A549 (cell line): Measurements from ENCODE around the gene P2RY8. TPM values are rescaled to one million over a fixed set of nuclear protein-coding genes. Genes with fewer than 3 reads are reported as not detected.
A peak's percentile ranks its signal among the peaks of the same experiment; 100 is the strongest.

ENCODE experiments used
- ATAC-seq, 2 experiments: fragments of 200-7000 bp in 1 of 2; fragments of >200 bp in 1 of 2; cut with Nextera tagmentation in 1 of 2; cut with Tn5 transposase in 1 of 2; 3 replicates each; pipeline versions ENCODE4 v1.8.0 to v1.9.1; 2018 to 2020; ENCODE audit warnings: mild to moderate bottlenecking in 1 of 2, moderate library complexity in 1 of 2
- CTCF ChIA-PET: fragments of 300-600 bp; sonication (Branson Sonifier 250); formaldehyde crosslinking; extraction: SDS; loops from one replicate; lab custom pipeline; 2021; ENCODE audit warnings: antibody characterized with exemption, inconsistent platforms; lab: Yijun Ruan, JAX
- POLR2A ChIA-PET: fragments of 350-600 bp; formaldehyde crosslinking; extraction: SDS; loops from one replicate; lab custom pipeline; 2021; ENCODE audit warnings: antibody characterized with exemption, inconsistent platforms; lab: Yijun Ruan, JAX
- DNase-seq, 2 experiments: peaks; one replicate each; pipeline versions ENCODE4 v3.0.0 to v3.0.0-alpha.2; 2011 to 2016; ENCODE audit warnings: low read depth in 1 of 2, low spot score in 1 of 2
- FAIRE-seq: peaks from 2 replicates; lab custom pipeline; 2011; peaks lifted over from hg19 to GRCh38; lab: Jason Lieb, UNC
- H3K27ac ChIP-seq, 2 experiments: fragments of >200 bp; sonication (Bioruptor Twin); formaldehyde crosslinking; 3 replicates each; pipeline ENCODE4 v1.5.1; 2016 to 2017
- H3K4me1 ChIP-seq: fragments of >200 bp; sonication (Bioruptor Twin); formaldehyde crosslinking; 3 replicates; pipeline ENCODE4 v1.6.1; 2016
- H3K4me2 ChIP-seq: fragments of >200 bp; sonication (Bioruptor Twin); formaldehyde crosslinking; 3 replicates; pipeline ENCODE4 v1.6.1; 2016
- H3K4me3 ChIP-seq: fragments of >200 bp; sonication (Bioruptor Twin); formaldehyde crosslinking; 3 replicates; pipeline ENCODE4 v1.5.1; 2016
- H3K9me3 ChIP-seq: fragments of >200 bp; sonication (Bioruptor Twin); formaldehyde crosslinking; 3 replicates; pipeline ENCODE4 v1.6.1; 2016
- CBX2 ChIP-seq: fragments of 200-600 bp; sonication (generic); IDR thresholded peaks from 2 replicates; pipeline ENCODE4 v1.6.1; 2016; ENCODE audit warnings: low read depth, mild to moderate bottlenecking, borderline replicate concordance
- CBX8 ChIP-seq: fragments of 200-600 bp; sonication (generic); IDR thresholded peaks from 2 replicates; pipeline ENCODE4 v1.6.1; 2016
- CHD2 ChIP-seq: fragments of 150-350 bp; IDR thresholded peaks from 2 replicates; pipeline ENCODE4 v1.6.1; 2014; ENCODE audit warnings: low read length; ENCODE audit not compliant: partially characterized antibody
- CHD4 ChIP-seq: fragments of 200-600 bp; sonication (generic); IDR thresholded peaks from 2 replicates; pipeline ENCODE4 v1.6.1; 2016; ENCODE audit warnings: antibody characterized with exemption, mild to moderate bottlenecking, borderline replicate concordance
- FOSL2 ChIP-seq, 2 experiments: fragments of 450-650 bp in 1 of 2; fragments of >200 bp in 1 of 2; sonication (Bioruptor Twin) in 1 of 2; formaldehyde crosslinking; IDR thresholded peaks; 2 replicates each; pipeline versions ENCODE4 v1.5.0 to v1.6.1; 2016 to 2020; ENCODE audit warnings: mild to moderate bottlenecking in 1 of 2, moderate library complexity in 1 of 2
- FOXS1 ChIP-seq: fragments of 250-450 bp; sonication (Bioruptor Pico); IDR thresholded peaks from 2 replicates; pipeline ENCODE4 v1.5.0; 2020; ENCODE audit warnings: mild to moderate bottlenecking, moderate library complexity
- GATA3 ChIP-seq: IDR thresholded peaks from 2 replicates; pipeline ENCODE4 v1.6.1; 2012; ENCODE audit warnings: borderline replicate concordance
- HOXB13 ChIP-seq: fragments of 250-450 bp; sonication (Bioruptor Pico); IDR thresholded peaks from 2 replicates; pipeline ENCODE4 v1.5.0; 2020; ENCODE audit warnings: low read depth, mild to moderate bottlenecking, moderate library complexity
- HOXB5 ChIP-seq: fragments of 250-450 bp; sonication (Bioruptor Pico); IDR thresholded peaks from 2 replicates; pipeline ENCODE4 v1.5.0; 2020; ENCODE audit warnings: mild to moderate bottlenecking, moderate library complexity
- JUN ChIP-seq, 2 experiments: fragments of >200 bp; sonication (Bioruptor Twin); formaldehyde crosslinking; IDR thresholded peaks; 2 replicates in 1 of 2; 3 replicates in 1 of 2; pipeline ENCODE4 v1.6.1; 2016 to 2017
- KDM1A ChIP-seq: fragments of 200-600 bp; sonication (generic); IDR thresholded peaks from 2 replicates; pipeline ENCODE4 v1.6.1; 2016; ENCODE audit warnings: low read depth, mild to moderate bottlenecking
- MAFK ChIP-seq: fragments of 450-650 bp; IDR thresholded peaks from 2 replicates; pipeline ENCODE4 v1.6.1; 2014; ENCODE audit not compliant: partially characterized antibody
- MYC ChIP-seq: IDR thresholded peaks from 2 replicates; pipeline ENCODE4 v1.6.1; 2012; ENCODE audit warnings: mild to moderate bottlenecking, inconsistent platforms, low read length, improper control_type of control experiment, borderline replicate concordance
- NPAS2 ChIP-seq: fragments of 250-450 bp; sonication (Bioruptor Pico); IDR thresholded peaks from 2 replicates; pipeline ENCODE4 v1.8.0; 2022; ENCODE audit warnings: mild to moderate bottlenecking, moderate library complexity, borderline replicate concordance
- PHF8 ChIP-seq: fragments of 200-600 bp; sonication (generic); IDR thresholded peaks from 2 replicates; pipeline ENCODE4 v1.6.1; 2016; ENCODE audit warnings: low read depth, mild to moderate bottlenecking, antibody characterized with exemption, moderate library complexity, borderline replicate concordance
- POLR2A ChIP-seq: IDR thresholded peaks from 2 replicates; pipeline ENCODE4 v1.6.1; 2012; ENCODE audit warnings: mild to moderate bottlenecking, low read length
- POLR2AphosphoS2 ChIP-seq: conservative IDR thresholded peaks from 2 replicates; pipeline ENCODE4 v1.6.1; 2012; ENCODE audit warnings: low read length, improper control_type of control experiment, inconsistent platforms
- RAD21 ChIP-seq, 2 experiments: fragments of >200 bp in 1 of 2; sonication (Bioruptor Twin) in 1 of 2; formaldehyde crosslinking in 1 of 2; IDR thresholded peaks in 1 of 2; conservative IDR thresholded peaks in 1 of 2; 2 replicates in 1 of 2; 3 replicates in 1 of 2; pipeline ENCODE4 v1.6.1; 2012 to 2018; ENCODE audit warnings: inconsistent platforms in 1 of 2
- RNF2 ChIP-seq: fragments of 200-600 bp; sonication (generic); IDR thresholded peaks from 2 replicates; pipeline ENCODE4 v1.6.1; 2016; ENCODE audit warnings: low read depth, mild to moderate bottlenecking, antibody characterized with exemption, moderate library complexity, borderline replicate concordance
- SMC3 ChIP-seq: fragments of >200 bp; sonication (Bioruptor Twin); formaldehyde crosslinking; IDR thresholded peaks from 3 replicates; pipeline ENCODE4 v1.6.1; 2018; ENCODE audit warnings: inconsistent platforms
- TFCP2L1 ChIP-seq: fragments of 250-450 bp; sonication (Bioruptor Pico); IDR thresholded peaks from 2 replicates; pipeline ENCODE4 v1.5.0; 2021; ENCODE audit warnings: mild to moderate bottlenecking
- TP53 ChIP-seq: fragments of 250-450 bp; sonication (Bioruptor Pico); IDR thresholded peaks from 2 replicates; pipeline ENCODE4 v1.5.0; 2021; ENCODE audit warnings: mild to moderate bottlenecking, moderate library complexity
- ZNF302 ChIP-seq: fragments of 250-450 bp; sonication (Bioruptor Pico); IDR thresholded peaks from 2 replicates; pipeline ENCODE4 v1.9.0; 2021; ENCODE audit warnings: inconsistent platforms, mild to moderate bottlenecking, moderate library complexity
- ZSCAN20 ChIP-seq: fragments of 250-450 bp; sonication (Bioruptor Pico); IDR thresholded peaks from 2 replicates; pipeline ENCODE4 v1.8.0; 2022; ENCODE audit warnings: mild to moderate bottlenecking, moderate library complexity
- WGBS: methylation state at CpG from one replicate; pipeline ENCODE4 v1.1.6; 2017; ENCODE audit errors: missing lambda C conversion rate; 5-methylcytosine and 5-hydroxymethylcytosine counted together
- polyA plus RNA-seq, 4 experiments: library from polyadenylated mRNA; depleted of rRNA in 3 of 4; stranded (reverse); fragments of >200 nt; fragmentation: RNase III in 1 of 4; extraction: RNeasy Plus Mini Kit Qiagen cat#74134 plus additional on column Dnase treatment in 1 of 4; gene quantifications; 2 replicates in 3 of 4; 3 replicates in 1 of 4; pipeline ENCODE4 v1.2.3, GENCODE V29; 2011 to 2017
- TF ChIP-seq, protein P1 (sequence below): IDR thresholded peaks from 2 replicates; pipeline ENCODE4 v1.6.1; 2012
- TF ChIP-seq, protein P2 (sequence below): fragments of 250-450 bp; sonication (Bioruptor Pico); IDR thresholded peaks from 2 replicates; pipeline ENCODE4 v1.5.0; 2021; ENCODE audit warnings: mild to moderate bottlenecking, moderate library complexity, borderline replicate concordance
- TF ChIP-seq, protein P3 (sequence below): fragments of 250-450 bp; sonication (Bioruptor Pico); IDR thresholded peaks from 2 replicates; pipeline ENCODE4 v1.5.0; 2020; ENCODE audit warnings: low read depth, mild to moderate bottlenecking, moderate library complexity
- TF ChIP-seq, protein P4 (sequence below): fragments of 150-350 bp; IDR thresholded peaks from 2 replicates; pipeline ENCODE4 v1.6.1; 2014; ENCODE audit warnings: low read depth, mild to moderate bottlenecking, low read length
- TF ChIP-seq, protein P5 (sequence below): IDR thresholded peaks from 2 replicates; pipeline ENCODE4 v1.6.1; 2012
- TF ChIP-seq, protein P6 (sequence below): fragments of >200 bp; sonication (Bioruptor Twin); formaldehyde crosslinking; IDR thresholded peaks from 3 replicates; pipeline ENCODE4 v1.5.1; 2016
- TF ChIP-seq, protein P7 (sequence below): fragments of 450-650 bp; IDR thresholded peaks from 2 replicates; pipeline ENCODE4 v1.6.1; 2014; ENCODE audit warnings: antibody characterized with exemption
- TF ChIP-seq, protein P8 (sequence below): fragments of >200 bp; sonication (Bioruptor Twin); formaldehyde crosslinking; IDR thresholded peaks from 2 replicates; pipeline ENCODE4 v1.6.1; 2016

P2RY8 gene
- polyA plus RNA-seq, 2 of the 4 experiments (the other 2 are of a cell fraction) = not detected

DNA sequence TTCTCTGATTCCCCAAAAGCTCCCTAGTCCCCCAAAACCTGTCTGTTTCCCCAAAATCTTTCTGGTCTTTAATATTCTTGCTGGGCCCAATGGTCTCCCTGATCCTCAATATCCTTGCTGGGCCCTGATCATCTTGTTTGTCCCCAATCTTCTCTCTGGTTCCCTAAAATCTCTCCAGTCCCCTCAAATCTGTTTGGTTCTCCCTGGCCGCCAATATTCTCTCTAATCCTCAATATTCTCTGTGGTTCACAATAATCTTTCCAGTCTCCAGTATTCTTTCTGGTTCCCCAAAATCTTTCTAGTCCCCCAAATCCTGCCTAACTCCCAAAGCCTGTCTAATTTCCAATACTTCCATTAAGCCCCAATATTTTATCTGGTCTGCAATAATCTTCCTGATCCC is 18.5 kb downstream of the P2RY8 start:
- WGBS = 38% methylated on average over 1 of the region's 1 CpG
- no peak for TF ChIP-seq ZSCAN20
- TF ChIP-seq, protein P1, sequence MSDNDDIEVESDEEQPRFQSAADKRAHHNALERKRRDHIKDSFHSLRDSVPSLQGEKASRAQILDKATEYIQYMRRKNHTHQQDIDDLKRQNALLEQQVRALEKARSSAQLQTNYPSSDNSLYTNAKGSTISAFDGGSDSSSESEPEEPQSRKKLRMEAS = no peak
- TF ChIP-seq, protein P2, sequence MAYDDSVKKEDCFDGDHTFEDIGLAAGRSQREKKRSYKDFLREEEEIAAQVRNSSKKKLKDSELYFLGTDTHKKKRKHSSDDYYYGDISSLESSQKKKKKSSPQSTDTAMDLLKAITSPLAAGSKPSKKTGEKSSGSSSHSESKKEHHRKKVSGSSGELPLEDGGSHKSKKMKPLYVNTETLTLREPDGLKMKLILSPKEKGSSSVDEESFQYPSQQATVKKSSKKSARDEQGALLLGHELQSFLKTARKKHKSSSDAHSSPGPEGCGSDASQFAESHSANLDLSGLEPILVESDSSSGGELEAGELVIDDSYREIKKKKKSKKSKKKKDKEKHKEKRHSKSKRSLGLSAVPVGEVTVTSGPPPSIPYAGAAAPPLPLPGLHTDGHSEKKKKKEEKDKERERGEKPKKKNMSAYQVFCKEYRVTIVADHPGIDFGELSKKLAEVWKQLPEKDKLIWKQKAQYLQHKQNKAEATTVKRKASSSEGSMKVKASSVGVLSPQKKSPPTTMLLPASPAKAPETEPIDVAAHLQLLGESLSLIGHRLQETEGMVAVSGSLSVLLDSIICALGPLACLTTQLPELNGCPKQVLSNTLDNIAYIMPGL (CRISPR knock-in tag) = no peak
- TF ChIP-seq HOXB13 = no peak
- no peak for TF ChIP-seq SMC3
- TF ChIP-seq KDM1A = no peak
- TF ChIP-seq, protein P3, sequence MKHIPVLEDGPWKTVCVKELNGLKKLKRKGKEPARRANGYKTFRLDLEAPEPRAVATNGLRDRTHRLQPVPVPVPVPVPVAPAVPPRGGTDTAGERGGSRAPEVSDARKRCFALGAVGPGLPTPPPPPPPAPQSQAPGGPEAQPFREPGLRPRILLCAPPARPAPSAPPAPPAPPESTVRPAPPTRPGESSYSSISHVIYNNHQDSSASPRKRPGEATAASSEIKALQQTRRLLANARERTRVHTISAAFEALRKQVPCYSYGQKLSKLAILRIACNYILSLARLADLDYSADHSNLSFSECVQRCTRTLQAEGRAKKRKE (CRISPR knock-in tag) = no peak
- TF ChIP-seq POLR2A = no peak
- no peak for TF ChIP-seq CHD4
- no peak for TF ChIP-seq RNF2
- no peak for TF ChIP-seq POLR2AphosphoS2
- TF ChIP-seq, protein P4, sequence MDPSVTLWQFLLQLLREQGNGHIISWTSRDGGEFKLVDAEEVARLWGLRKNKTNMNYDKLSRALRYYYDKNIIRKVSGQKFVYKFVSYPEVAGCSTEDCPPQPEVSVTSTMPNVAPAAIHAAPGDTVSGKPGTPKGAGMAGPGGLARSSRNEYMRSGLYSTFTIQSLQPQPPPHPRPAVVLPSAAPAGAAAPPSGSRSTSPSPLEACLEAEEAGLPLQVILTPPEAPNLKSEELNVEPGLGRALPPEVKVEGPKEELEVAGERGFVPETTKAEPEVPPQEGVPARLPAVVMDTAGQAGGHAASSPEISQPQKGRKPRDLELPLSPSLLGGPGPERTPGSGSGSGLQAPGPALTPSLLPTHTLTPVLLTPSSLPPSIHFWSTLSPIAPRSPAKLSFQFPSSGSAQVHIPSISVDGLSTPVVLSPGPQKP = no peak
- TF ChIP-seq NPAS2 = no peak
- TF ChIP-seq HOXB5 = no peak
- no peak for TF ChIP-seq PHF8
- Histone ChIP-seq H3K4me2 (no peak overlapping the region), H3K4me1 (no peaks in the 10 kb centered on the region), H3K4me3 (no peak overlapping the region), H3K27ac (no peak overlapping the region), H3K9me3 (peaks cover 7% of the 10 kb centered on the region; the same call in 1 of the 3 replicates)
- CTCF ChIA-PET = no interaction called here
- no peak for ATAC-seq
- no peak for DNase-seq
- FAIRE-seq = no peak
- POLR2A ChIA-PET = no interaction called here

DNA sequence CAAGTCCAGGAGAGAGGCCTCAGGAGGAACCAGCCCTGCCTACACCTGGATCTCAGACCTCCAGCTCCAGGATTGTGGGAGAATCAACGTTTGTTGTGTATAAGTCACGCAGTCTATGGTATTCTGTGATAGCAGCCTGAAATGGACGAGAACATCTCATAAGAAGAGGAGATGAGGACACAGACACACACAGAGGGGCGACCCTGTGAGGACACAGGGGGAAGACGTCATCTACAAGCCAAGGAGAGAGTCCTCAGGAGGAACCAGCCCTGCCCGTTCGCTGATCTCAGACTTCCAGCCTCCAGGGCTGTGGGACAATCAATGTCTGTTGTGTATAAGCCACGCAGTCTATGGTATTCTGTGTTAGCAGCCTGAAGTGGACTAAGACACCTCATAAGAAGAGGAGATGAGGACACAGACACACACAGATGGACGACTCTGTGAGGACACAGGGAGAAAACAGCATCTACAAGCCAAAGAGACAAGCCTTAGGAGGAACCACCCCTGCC is 20.3 kb downstream of the P2RY8 start:
- Histone ChIP-seq H3K4me2 (no peak overlapping the region), H3K9me3 (peaks cover 7% of the 10 kb centered on the region; the same call in 1 of the 3 replicates), H3K27ac (no peak overlapping the region), H3K4me3 (no peak overlapping the region), H3K4me1 (no peaks in the 10 kb centered on the region)
- ChIA-PET CTCF (no interaction called here), POLR2A (no interaction called here)
- ATAC-seq = peak; percentile 56 to 57; a peak in 5 of 6 replicates
- DNase-seq = no peak
- no peak for FAIRE-seq
- WGBS = 42% methylated on average over 9 of the region's 9 CpGs
- no peak for TF ChIP-seq RAD21 (conservative IDR thresholded peaks at IDR 0.05 in 1 of 2, IDR thresholded peaks at IDR 0.05 in 1 of 2)
- TF ChIP-seq CBX8 = no peak
- no peak for TF ChIP-seq FOXS1
- TF ChIP-seq JUN (IDR thresholded peaks at IDR 0.05) = no peak
- no peak for TF ChIP-seq FOSL2 (IDR thresholded peaks at IDR 0.05)
- no peak for TF ChIP-seq FOSL2 (CRISPR knock-in tag; IDR thresholded peaks at IDR 0.05)
- TF ChIP-seq CHD2 = no peak
- TF ChIP-seq, protein P5, sequence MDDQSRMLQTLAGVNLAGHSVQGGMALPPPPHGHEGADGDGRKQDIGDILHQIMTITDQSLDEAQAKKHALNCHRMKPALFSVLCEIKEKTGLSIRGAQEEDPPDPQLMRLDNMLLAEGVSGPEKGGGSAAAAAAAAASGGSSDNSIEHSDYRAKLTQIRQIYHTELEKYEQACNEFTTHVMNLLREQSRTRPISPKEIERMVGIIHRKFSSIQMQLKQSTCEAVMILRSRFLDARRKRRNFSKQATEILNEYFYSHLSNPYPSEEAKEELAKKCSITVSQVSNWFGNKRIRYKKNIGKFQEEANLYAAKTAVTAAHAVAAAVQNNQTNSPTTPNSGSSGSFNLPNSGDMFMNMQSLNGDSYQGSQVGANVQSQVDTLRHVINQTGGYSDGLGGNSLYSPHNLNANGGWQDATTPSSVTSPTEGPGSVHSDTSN = no peak
- TF ChIP-seq NPAS2 = no peak
- no peak for TF ChIP-seq GATA3
- TF ChIP-seq, protein P6, sequence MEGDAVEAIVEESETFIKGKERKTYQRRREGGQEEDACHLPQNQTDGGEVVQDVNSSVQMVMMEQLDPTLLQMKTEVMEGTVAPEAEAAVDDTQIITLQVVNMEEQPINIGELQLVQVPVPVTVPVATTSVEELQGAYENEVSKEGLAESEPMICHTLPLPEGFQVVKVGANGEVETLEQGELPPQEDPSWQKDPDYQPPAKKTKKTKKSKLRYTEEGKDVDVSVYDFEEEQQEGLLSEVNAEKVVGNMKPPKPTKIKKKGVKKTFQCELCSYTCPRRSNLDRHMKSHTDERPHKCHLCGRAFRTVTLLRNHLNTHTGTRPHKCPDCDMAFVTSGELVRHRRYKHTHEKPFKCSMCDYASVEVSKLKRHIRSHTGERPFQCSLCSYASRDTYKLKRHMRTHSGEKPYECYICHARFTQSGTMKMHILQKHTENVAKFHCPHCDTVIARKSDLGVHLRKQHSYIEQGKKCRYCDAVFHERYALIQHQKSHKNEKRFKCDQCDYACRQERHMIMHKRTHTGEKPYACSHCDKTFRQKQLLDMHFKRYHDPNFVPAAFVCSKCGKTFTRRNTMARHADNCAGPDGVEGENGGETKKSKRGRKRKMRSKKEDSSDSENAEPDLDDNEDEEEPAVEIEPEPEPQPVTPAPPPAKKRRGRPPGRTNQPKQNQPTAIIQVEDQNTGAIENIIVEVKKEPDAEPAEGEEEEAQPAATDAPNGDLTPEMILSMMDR = no peak
- no peak for TF ChIP-seq CBX2
- no peak for TF ChIP-seq MAFK
- no peak for TF ChIP-seq TFCP2L1 (CRISPR knock-in tag)
- TF ChIP-seq ZNF302 (CRISPR knock-in tag) = no peak
- TF ChIP-seq, protein P7, sequence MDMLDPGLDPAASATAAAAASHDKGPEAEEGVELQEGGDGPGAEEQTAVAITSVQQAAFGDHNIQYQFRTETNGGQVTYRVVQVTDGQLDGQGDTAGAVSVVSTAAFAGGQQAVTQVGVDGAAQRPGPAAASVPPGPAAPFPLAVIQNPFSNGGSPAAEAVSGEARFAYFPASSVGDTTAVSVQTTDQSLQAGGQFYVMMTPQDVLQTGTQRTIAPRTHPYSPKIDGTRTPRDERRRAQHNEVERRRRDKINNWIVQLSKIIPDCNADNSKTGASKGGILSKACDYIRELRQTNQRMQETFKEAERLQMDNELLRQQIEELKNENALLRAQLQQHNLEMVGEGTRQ = no peak
- no peak for TF ChIP-seq MYC
- TF ChIP-seq TP53 (CRISPR knock-in tag) = no peak
- TF ChIP-seq, protein P8, sequence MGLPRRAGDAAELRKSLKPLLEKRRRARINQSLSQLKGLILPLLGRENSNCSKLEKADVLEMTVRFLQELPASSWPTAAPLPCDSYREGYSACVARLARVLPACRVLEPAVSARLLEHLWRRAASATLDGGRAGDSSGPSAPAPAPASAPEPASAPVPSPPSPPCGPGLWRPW = no peak
